RWPE1 (cell line): Measurements from ENCODE around the gene SLC39A13.

Source experiments
- CTCF ChIA-PET: fragments of 350-600 bp; sonication (Branson Sonifier 250); formaldehyde crosslinking; extraction: SDS; loops from one replicate; lab custom pipeline; 2021; lab: Yijun Ruan, JAX
- POLR2A ChIA-PET: fragments of 400-600 bp; formaldehyde crosslinking; extraction: SDS; loops from one replicate; lab custom pipeline; 2020; ENCODE audit warnings: antibody characterized with exemption; ENCODE audit not compliant: low non-redundant PET; lab: Yijun Ruan, JAX
- DNase-seq: peaks from one replicate; pipeline ENCODE4 v3.0.0; 2012; ENCODE audit warnings: low spot score
- H3K27ac ChIP-seq: fragments of 450-650 bp; 2 replicates; pipeline ENCODE4 v1.5.1; 2017
- TF ChIP-seq, protein P1 (sequence below): fragments of 450-650 bp; conservative IDR thresholded peaks from 2 replicates; pipeline ENCODE4 v1.5.1; 2017; ENCODE audit warnings: low read depth, mild to moderate bottlenecking

SLC39A13 gene

GRCh38 chr11:47389577-47390421, 18.6 kb upstream of the SLC39A13 start:
- H3K27ac ChIP-seq = peak overlapping the region; percentile 81
- TF ChIP-seq, protein P1, sequence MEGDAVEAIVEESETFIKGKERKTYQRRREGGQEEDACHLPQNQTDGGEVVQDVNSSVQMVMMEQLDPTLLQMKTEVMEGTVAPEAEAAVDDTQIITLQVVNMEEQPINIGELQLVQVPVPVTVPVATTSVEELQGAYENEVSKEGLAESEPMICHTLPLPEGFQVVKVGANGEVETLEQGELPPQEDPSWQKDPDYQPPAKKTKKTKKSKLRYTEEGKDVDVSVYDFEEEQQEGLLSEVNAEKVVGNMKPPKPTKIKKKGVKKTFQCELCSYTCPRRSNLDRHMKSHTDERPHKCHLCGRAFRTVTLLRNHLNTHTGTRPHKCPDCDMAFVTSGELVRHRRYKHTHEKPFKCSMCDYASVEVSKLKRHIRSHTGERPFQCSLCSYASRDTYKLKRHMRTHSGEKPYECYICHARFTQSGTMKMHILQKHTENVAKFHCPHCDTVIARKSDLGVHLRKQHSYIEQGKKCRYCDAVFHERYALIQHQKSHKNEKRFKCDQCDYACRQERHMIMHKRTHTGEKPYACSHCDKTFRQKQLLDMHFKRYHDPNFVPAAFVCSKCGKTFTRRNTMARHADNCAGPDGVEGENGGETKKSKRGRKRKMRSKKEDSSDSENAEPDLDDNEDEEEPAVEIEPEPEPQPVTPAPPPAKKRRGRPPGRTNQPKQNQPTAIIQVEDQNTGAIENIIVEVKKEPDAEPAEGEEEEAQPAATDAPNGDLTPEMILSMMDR = no peak
- ChIA-PET CTCF (interaction anchor here (0.5 to 0.6 kb wide), 2 partner anchors 16 to 17 kb away, joined by 4 read pairs; no protein-coding TSS in a partner anchor), POLR2A (interaction anchor here (0.6 kb wide), 1 partner anchor 1460 kb away, joined by 7 read pairs; no protein-coding TSS in a partner anchor)
- DNase-seq = no peak

DNA sequence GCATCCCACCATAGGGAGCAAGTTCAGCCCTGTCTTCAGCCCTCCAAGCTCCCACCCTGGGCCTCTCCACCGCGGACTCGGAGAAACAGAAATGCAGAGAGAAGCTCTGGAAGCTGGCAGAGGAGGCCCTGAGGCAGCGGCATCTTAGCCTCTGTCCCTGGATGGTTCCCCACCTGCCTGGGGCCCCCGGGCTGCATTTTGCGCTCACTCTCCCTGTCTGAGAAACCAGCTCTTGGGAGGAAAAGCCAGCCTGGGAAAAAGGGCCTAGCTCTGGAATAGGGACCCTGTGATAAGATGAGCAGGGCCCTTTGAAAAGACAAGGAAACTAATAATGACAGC, 18.0 kb upstream of the SLC39A13 start:
- ChIA-PET POLR2A (no interaction called here), CTCF (interaction anchor here (0.5 to 0.6 kb wide), 2 partner anchors 17 kb away, joined by 4 read pairs; no protein-coding TSS in a partner anchor)
- DNase-seq = no peak
- TF ChIP-seq, protein P1 = no peak
- no peak overlapping the region for H3K27ac ChIP-seq

DNA sequence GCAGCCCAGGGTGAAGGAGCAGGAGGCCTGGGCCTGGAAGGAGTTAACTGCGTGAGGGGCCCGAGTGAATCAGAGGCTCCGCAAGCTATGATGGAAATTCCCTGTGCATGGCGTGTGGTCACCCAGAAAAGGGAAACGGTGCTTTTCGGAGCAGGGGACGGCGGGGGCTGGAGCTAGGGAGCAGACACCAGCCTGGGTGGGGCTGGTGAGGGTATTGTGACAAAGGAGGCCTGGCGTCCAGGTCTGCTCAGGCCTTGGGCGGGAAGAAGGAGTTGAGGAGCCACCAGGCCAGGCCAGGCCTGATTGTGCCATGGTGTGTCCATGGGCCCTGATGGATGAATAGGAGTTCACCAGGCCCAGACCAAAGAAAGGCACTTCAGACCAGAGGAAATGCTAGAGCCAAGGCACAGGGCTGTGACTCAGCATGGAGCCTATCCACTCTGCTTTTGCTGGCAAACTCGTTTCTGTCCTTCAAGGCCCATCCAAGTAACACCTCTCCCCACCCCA, 17.3 kb upstream of the SLC39A13 start:
- POLR2A ChIA-PET = no interaction called here
- no peak for DNase-seq
- TF ChIP-seq, protein P1 = no peak
- CTCF ChIA-PET = interaction anchor here (0.7 to 1.0 kb wide), 2 partner anchors 17 to 18 kb away, joined by 3 to 5 read pairs; no protein-coding TSS in a partner anchor
- H3K27ac ChIP-seq = no peak overlapping the region

DNA sequence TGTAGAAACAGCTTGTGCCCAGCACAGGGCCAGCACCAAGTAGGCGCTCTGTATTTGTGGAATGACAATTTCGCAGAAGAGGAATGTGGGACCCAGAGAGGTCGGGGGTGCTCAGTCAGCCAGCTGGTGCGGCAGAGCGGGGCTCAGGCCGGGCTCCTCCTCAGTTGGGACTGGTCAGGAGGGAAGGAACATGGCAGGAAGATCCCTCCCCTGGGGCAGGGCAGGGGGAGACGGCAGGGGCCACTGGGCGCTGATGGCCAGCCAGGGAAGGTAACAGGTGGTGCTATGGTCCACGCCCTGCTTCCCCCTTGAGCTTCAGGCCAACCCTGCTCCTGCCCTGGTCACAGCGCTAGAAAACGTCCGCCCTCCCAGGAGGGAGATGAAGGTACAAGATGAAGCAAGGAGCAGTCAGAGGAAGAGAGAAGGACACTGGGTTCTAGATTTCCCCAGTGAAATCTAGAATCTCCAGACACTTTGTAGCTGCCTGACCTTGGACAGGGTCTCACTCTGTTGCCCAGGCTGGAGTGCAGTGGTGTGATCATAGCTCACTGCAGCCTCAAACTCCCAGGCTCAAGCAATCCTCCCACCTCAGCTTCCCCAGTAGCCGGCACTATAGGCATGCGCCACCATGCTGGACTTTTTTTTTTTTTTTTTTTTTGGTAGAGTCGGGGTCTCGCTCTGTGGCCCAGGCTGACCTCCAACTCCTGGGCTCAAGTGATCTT, 16.5 kb upstream of the SLC39A13 start:
- ChIA-PET CTCF (interaction anchor here (0.6 to 1.0 kb wide), 2 partner anchors 17 to 22 kb away, joined by 3 to 5 read pairs; no protein-coding TSS in a partner anchor), POLR2A (no interaction called here)
- TF ChIP-seq, protein P1 = no peak
- no peak for DNase-seq
- no peak overlapping the region for H3K27ac ChIP-seq

- ChIA-PET CTCF (no interaction called here), POLR2A (no interaction called here)
- DNase-seq = no peak
- H3K27ac ChIP-seq = no peak overlapping the region
- TF ChIP-seq, protein P1 = no peak
Observed at GRCh38 chr11:47392546-47393162, 15.7 kb upstream of the SLC39A13 start.
